NK-92 (cell line): ENCODE data around the gene PKD1.

Experiments
- DNase-seq: peaks from one replicate; lab custom pipeline; 2025; ENCODE audit not compliant: unreplicated experiment; lab: John Stamatoyannopoulos, UW

The PKD1 gene

DNA sequence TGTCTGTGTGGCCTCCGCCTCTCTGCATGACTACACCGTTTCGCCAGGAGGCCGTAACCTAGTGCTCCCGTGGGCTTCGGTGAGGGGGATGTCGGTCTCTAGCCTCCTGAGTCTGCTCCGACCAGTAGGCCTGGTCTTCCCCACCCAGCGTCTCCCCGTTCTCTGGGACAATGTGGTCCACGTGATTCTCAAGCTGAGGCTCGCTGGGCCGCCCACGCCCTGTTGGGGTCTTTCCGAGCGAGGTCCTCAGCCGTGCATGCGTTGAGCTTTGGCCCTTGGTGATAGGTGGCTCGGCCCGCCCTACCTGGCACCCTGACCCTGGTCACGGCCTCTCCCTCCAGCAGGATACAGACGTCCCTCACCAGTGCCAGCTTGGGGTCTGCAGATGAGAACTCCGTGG is 57.0 kb downstream of the PKD1 start:
- DNase-seq: no peak

DNA sequence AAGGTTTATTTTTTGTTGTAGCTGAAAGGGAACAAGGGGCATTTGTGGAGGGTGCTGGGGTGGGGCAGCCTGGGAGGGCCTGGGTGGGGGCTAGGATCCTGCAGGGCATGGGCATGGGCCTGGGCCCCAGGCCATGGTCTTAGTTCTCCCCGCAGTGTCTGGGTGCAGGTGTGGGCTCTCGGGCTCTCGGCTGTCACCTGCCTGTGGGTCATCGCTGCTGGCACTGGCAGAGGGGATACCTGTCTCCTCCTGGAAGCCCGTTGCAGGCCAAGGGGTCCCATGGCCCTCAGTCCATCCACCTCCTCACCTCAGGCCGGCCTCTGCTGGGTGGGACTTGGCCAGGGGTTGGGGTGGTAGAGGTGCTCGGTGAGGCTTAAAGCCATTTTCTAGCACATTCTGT is 57.6 kb downstream of the PKD1 start:
- no peak for DNase-seq

DNA sequence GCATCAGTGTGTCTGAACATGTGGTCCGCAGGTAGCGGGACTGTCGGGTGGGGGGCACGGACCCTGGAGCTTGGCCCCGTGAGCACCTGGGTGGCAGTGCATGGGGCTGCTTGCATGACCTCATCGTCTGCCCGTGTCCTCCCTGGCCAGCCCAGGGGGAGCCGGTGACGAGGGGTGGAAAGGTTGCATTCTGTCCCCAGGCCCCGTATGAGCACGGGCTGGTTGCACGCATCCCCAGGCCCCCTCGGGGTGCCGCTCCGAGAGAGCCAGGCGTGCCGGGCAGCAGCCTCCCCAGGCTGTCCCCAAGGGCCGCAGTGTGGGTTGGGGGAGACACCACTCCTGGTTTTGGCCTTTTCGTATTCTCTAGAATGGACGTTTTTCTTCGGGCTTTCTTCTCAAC is 58.0 kb downstream of the PKD1 start:
- DNase-seq: no peak

DNA sequence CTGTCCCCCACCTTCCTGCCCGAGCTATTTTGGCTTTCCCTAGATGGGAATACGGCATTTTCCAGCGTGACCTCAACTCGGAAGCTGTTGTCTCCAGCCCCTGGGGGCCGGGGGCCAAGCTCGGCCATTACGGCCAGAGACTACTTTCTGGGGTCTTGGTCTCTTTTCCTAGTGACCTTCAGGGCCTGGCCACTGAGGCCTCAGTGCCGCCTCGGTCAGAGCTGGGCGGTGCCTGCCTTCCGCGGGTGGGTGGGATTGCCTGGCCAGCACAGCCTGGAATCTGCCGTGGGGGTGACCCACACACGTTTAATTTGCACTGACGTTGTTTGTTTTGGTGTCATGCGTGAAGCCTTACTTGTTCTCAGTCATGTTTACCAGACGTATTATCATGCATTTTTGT is 58.7 kb downstream of the PKD1 start:
- no peak for DNase-seq

DNA sequence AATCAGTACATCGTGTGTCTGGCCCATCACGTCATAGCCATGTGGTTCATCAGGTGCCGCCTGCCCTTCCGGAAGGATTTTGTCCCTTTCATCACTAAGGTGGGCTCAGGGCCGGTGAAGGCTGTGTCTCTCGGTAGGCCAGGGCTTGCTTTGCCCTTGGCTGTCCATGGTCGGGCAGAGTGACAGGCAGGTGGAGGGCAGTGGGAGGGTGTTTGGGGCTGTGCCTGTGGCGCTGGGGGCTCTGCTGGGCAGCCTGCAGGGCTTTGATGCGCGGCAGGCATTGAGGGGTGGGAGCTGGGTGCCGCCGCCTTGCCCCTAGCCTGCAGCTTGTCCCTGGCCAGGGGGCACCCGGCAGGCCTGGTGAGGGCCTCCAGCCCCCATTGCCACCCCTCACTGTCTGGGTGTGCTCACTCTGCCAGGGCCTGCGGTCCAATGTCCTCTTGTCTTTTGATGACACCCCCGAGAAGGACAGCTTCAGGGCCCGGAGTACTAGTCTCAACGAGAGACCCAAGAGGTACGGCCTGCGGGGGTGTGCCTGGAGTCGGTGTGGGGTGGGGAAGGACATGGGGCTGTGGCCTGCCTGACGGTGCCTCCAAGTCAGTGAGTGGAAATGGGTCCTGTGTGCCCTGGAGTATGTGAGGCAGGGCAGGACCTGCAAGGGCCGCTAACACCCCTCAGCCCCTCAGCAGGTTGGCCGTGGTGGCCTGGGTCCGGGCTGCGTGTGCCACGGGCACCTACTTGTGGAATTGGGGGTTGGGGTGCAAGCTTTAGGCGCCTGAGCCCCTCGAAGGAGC is 59.4 kb downstream of the PKD1 start:
- no peak for DNase-seq

DNA sequence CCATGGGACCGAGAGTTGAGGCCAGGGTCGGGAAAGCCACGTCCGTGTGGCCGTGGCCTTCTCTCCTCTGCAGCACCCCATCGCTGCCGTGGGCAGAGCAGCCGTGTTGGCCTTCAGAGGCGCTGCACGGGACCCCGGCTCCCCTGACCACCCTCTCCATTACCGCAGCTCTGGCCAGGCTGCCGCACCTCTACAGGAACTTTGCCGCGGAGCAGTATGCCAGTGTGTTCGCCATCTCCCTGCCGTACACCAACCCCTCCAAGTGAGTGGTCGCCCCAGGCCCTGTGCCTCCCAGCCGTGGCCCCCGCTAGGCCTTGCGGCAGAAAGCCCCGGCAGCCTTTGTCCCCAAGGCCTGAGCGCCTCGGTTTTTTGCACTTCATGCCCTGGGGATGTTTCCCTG is 60.1 kb downstream of the PKD1 start:
- no peak for DNase-seq

DNA sequence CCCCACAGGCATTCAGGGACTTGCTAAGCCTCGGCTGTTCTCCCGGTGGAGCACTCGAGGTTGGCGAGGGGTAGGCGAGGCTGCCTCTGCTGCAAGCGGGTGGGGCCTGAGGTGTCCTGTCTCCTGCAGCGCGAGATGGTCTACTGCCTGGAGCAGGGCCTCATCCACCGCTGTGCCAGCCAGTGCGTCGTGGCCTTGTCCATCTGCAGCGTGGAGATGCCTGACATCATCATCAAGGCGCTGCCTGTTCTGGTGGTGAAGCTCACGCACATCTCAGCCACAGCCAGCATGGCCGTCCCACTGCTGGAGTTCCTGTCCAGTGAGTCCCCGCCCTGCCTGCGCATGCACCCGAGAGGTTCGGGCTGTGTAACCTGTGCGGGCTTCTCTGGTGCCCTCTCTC is 61.6 kb downstream of the PKD1 start:
- no peak for DNase-seq

DNA sequence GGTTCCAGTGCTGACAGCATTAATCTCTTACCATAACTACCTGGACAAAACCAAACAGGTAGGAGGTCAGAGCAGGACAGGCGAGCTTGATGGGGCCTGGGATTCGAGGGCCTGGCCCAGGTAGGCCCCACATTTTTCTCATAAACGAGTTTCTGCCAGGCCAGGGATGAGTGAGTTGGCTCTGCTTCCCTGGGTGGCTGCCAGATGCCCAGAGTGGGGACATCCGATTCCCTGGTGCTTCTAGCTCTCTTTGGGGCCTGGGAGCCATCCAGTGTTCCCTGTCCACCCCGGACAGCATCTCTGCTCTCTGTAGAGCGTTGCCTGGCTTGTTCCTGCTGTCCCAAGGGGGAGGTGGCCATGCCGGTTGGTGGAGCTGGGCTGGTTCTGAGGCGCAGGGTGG is 62.8 kb downstream of the PKD1 start:
- no peak for DNase-seq

DNA sequence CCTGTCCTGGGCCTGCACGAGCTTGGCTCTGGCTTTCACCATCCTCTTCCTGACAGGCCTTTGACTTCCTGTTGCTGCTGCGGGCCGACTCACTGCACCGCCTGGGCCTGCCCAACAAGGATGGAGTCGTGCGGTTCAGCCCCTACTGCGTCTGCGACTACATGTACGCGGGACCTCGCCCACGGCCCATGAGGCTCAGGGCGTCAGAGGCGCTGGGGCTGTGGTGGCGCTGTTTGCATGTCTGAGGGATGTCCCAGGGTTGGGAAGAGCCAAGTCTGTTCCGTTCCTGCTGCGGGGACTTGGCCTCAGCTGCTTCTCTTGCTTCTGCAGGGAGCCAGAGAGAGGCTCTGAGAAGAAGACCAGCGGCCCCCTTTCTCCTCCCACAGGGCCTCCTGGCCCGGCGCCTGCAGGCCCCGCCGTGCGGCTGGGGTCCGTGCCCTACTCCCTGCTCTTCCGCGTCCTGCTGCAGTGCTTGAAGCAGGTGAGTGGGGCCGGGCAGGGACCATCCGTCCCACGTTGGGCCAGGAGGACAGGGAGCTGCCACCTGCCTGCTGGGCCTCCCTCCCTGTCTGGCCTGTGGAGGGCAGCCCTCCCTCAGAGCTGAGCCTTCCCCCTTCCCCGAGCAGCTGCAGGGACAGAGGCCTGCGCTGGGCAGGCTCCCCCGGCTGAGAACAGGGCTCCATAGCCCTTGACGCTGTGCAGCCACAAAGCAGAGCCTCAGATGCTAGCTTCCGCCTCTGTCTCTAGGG is 64.1 kb downstream of the PKD1 start:
- DNase-seq: no peak

DNA sequence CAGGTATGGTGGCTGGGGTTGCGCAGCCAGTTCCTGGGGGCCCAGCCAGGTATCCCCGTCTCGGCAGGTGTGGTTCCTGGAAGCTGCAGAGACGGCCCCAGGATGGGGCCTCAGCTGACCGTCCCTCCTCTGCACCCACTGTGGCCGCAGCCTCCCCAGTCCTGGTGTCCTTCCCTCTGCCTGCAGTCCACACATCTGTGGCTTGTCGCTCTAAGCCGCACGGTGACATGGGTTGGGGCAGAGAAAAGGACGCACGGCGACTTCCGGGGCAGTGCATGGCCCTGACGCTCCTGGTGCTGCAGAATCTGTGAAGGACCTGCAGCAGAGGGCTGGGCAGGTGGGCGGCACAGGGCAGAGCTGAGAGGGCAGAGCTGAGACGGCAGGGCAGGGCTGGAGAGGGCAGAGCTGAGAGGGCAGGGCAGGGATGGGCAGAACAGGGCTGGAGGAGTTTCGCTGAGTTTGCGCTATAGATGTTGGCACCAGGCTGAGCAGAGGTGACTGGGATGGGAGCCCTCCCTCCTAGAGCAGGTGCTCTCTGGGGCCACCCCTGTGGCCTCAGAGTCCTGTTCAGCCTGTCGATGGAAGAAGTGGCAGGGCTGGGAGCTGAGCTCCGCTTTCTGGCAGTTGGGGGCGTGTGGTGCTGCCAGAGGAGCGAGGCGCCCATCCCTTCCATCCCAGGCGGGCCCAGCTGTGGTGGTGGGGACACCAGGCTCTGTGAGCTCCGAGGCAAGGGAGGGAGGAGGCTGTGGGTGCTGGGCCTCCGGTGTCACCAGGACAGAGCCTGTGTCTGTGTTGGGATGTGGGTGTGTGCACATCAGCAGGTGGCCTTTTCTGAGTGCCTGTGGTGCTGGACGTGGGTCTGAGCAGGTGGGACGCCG is 64.9 kb downstream of the PKD1 start:
- DNase-seq: no peak

DNA sequence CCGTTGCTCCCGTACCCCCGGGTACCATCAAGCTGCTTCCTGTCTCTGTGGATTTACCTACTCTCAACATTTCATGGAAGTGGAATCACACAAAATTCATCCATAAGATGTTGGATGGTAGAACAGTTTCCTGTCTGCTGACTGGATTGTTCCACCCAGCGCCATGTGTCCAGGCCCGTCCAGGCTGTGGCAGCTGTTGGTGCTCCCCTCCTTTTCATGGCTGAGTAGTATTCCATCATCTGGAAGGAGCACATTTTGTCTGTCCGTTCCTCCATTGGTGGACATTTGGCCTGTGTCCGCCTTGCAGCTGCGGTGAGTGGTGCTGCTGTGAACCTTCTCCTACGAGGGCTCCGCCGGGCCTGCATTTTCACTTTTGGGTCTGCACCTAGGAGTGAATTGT is 69.6 kb downstream of the PKD1 start:
- DNase-seq: no peak

DNA sequence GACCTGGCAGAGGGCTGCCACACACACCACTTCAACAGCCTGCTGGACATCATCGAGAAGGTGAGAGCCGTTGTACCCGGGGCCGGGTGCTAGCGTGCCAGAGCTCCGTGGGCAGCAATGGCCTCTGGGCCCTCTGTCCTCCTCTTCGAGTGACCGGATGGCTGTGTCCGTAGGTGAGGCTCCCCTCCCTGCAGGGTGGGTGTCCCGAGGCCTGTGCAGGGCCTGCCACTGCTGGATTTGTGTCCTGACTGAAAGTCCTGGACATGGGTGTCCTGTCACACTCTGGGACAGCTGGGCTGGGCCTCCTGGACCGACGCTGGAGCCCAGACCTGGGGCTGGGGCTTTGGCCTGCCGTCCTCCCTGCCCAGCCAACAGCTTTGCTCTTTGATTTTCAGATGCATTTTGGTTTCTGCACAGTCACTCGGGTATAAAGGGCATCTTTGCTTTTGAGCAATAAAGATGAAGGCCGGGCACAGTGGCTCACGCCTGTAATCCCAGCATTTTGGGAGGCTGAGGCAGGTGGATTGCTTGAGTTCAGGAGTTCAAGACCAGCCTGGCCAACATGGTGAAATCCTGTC is 71.2 kb downstream of the PKD1 start:
- DNase-seq: no peak

DNA sequence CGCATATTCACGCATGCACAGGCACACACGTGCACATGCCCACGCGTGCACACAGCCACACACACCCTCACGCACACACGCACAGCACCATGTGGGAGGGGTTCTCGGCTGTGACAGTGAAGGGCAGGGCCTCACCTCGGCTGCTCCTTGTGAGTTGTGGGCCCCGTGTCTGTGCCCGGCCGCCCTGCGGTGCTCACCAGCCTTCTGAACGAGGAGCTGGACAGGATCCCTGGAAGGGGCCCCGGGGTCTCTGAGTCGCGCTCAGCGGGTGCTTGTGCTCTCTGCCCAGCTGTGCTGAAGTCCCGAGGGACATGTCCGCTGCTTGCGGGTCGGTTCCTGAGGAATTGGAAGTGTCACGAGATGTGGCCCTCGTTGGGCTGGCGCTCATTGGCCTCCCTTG is 71.8 kb downstream of the PKD1 start:
- DNase-seq: no peak

DNA sequence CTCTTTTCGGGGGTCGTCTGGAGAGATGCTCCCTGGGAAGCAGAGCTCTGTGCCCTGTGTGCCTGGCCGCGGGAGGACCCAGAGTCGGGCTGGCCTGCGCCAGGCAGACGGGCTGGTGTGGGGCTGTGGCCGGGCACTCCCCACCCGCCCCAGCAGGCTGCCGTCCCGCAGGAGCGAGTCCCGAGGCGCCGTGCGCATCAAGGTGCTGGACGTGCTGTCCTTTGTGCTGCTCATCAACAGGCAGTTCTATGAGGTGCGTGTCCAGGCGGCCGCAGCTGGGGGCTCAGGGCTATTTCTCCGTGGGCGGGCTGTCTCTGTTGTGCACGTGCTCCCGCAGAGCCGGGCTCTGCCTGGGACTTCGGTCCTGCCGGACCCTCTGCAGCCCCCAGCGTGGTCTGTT is 72.9 kb downstream of the PKD1 start:
- DNase-seq: no peak

DNA sequence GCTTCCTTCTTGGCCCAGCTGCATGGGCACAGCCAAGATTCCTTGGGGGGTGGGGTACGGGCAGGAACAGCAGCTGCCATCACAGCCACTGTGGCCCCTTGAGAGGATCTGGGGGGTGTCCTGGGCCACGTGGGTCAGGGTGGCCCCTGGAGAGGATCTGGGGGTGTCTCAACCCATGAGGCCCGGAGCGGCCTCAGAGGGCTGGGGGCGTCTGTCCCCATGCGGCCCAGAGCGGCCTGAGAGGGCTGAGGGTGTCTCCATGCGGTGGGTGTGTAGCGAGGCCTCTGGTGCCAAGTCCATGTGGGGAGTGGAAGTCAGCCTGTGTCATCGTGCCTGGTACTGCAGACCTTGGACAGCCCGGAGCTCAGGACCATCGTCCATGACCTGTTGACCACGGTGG is 74.2 kb downstream of the PKD1 start:
- DNase-seq: no peak

DNA sequence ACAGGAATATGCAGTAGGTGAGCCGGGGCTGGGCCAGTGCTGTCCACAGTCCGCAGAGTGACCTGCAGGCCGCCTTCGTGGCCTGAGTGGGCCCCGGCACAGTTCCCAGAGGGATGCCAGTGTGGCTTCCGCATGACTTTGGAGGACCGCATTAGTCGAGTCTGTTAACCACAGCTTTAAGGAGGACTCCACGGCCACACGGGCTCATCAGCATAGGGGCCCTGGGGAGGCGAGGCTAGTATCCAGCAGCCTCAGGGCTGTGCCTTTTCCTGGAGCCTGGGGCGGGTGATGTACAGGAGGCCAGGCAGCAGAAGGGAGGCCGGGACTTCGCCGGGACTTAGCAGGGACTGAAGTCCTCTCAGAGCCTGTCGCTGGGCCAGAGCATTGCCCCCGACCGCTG is 74.7 kb downstream of the PKD1 start:
- DNase-seq: no peak

DNA sequence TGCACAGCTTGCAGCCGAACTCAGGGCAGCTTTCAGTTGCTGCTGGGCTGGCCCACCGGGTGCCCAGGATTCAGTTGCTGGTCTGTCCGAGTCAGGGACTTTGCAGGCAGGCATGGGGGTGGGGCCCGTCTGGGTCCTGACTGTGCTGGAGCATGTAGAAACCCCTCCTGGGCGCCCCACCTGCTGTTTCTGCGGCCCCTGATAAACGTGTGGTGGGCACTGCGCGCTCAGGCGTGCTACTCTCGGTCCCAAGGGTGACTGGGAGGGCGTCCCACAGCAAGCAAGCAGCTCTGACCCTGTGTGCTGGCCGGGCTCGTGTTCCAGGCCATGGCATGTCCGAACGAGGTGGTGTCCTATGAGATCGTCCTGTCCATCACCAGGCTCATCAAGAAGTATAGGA is 75.4 kb downstream of the PKD1 start:
- no peak for DNase-seq

DNA sequence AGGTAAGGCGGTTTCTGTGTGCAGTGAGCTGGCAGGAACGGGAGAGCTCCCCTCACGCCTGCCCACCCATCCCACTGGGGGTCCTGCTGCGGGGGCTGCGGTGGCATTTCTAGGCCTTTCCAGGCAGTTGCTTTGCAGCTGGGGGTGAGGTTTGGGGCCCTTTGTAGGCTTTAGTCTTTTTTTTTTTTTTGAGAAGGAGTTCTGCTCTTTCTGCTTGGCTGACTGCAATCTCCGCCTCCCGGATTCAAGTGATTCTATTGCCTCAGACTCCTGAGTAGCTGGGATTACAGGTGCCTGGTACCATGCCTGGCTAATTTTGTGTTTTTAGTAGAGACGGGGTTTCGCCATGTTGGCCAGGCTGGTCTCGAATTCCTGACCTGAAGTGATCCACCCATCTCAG is 76.8 kb downstream of the PKD1 start:
- no peak for DNase-seq

DNA sequence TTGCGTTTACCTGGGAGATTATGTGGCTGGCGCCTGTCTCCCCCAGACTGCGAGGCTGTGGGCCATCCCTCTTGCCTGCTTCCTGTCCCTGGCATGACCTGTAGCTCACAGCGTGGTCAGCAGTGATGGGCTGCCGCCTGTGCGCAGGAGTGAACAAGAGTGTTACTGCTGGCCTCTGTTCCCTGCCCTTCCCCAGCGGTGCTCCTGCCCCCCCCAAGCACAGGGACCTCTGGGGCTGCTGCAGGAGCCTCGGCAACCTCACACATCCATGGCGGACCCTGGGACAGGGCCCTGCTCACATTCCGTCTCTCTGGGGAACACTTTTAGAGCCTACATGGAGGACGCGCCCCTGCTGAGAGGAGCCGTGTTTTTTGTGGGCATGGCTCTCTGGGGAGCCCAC is 77.3 kb downstream of the PKD1 start:
- DNase-seq: no peak

DNA sequence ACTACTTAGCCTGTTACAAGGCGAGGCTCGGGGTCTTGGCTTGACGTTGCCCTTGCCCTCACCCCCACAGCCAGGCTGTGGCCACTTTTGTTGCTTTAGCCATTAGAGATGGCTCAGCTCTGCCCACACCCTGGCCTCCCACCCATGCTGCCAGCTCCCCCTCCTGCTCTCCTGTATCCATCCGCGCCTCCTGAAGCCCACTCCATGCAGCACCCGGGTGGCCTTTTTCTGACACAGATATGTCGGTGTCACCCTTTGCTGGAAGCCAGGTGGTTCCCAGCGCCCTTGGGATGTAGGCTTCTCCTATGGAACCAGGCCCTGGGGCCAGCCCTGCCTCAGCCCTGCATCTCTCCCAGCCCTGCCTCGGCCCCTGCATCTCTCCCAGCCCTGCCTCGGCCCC is 78.3 kb downstream of the PKD1 start:
- DNase-seq: no peak

DNA sequence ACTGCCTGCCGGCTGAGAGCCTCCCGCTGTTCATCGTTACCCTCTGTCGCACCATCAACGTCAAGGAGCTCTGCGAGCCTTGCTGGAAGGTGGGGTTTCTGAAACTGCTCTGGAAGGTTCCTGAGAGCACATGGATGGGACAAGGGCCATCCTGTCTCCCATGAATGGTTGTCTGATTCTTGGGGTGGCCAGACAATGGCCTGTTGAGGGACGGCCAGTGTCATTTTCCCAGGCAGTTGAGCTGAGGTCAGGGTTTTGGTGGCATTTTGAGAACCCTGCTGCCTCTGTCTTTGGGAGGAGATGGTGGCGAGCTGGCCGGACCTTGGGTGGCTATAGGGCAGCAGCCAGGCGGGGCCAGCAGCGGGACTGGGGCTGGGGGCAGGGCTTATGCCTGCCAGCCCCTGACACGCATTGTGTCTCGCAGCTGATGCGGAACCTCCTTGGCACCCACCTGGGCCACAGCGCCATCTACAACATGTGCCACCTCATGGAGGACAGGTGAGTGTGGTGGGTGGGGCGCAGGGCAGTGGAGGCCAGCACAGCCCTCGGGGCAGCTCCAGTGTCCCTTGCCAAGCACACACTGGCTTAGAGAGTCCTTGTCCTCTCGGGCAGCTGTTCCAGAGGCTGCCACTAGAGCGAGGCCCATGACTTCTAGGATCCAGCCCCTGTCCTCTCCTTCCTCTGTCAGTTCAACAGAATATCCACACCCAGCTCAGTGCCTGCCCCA is 78.9 kb downstream of the PKD1 start:
- DNase-seq: no peak
